ENCODE results near the gene ZC3HAV1L.

DNA sequence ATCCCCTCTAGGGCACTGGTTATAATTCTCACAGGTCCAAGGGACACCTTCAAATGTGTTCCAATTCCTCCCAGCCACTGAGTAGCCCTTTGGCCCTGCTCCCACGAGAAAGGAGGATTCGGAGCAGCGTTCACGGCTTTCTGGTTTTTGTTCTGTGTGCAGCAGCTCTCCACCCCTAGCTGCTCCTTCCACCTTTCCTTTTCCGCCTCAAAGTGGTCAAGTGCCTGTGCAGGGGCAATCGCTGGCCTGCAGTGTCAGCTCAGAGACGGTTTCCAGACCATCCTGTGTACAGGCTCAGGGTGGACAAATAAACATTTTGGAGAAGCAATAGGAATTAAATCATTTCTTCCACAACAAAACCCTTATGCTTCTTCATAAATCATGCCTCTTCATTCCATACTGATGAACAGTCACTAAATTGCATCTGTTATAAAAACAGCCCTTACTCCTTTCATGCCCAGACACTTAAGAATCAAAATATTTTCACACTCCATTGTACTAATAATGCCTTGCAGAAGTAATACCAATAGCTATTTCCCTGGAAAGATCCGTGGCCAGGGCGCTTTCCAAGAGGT lies 55.8 kb downstream of the ZC3HAV1L start:
- no peak for TF ChIP-seq POLR2A (IDR thresholded peaks at IDR 0.05)
- no peak for TF ChIP-seq CTCF (IDR thresholded peaks at IDR 0.05)

Data from right lobe of liver (tissue), 4 donors.